Activated naive CD8-positive, alpha-beta T cell treated with anti-CD3 and anti-CD28 coated beads, Interleukin-2, amount 50 U/mL, for 24 hours (primary cell): ENCODE results near the gene IL5.
A peak's percentile ranks its signal among the peaks of the same experiment; 100 is the strongest.
"Not testable (repeated sequence)": the region's sequence is repeated elsewhere in the genome, so short reads cannot be mapped to it uniquely, and the experiment has no call there.

Source experiments
- ATAC-seq: fragments of 150-1000 bp; cut with Tn5 transposase; one replicate; pipeline ENCODE4 v1.10.0; 2021
- DNase-seq: peaks from one replicate; pipeline ENCODE4 v3.0.0; 2021
- H3K27ac Mint-ChIP-seq: one replicate; pipeline ENCODE4 v1.8.0; 2021; ENCODE audit warnings: mild to moderate bottlenecking, mixed read lengths
- H3K27me3 Mint-ChIP-seq: one replicate; pipeline ENCODE4 v1.8.0; 2021; ENCODE audit warnings: mixed read lengths
- H3K36me3 Mint-ChIP-seq: one replicate; pipeline ENCODE4 v1.8.0; 2021; ENCODE audit warnings: low read depth, mixed read lengths
- H3K4me1 Mint-ChIP-seq: one replicate; pipeline ENCODE4 v1.8.0; 2021; ENCODE audit warnings: mixed read lengths
- H3K4me3 Mint-ChIP-seq: one replicate; pipeline ENCODE4 v1.8.0; 2021; ENCODE audit warnings: mild to moderate bottlenecking, moderate library complexity, mixed read lengths
- H3K9me3 Mint-ChIP-seq: one replicate; pipeline ENCODE4 v1.8.0; 2021; ENCODE audit warnings: mixed read lengths

Gene IL5

GRCh38 chr5:132549576-132549975 lies 6.3 kb upstream of the IL5 start:
- no peaks in the 10 kb centered on the region for H3K36me3 Mint-ChIP-seq
- no peak overlapping the region for H3K27ac Mint-ChIP-seq
- H3K4me1 Mint-ChIP-seq: peaks cover 17% of the 10 kb centered on the region
- no peaks in the 10 kb centered on the region for H3K9me3 Mint-ChIP-seq
- no peak for ATAC-seq
- DNase-seq: no peak
- H3K4me3 Mint-ChIP-seq: no peak overlapping the region
- H3K27me3 Mint-ChIP-seq: no peaks in the 10 kb centered on the region

GRCh38 chr5:132548834-132549233 lies 5.5 kb upstream of the IL5 start:
- H3K9me3 Mint-ChIP-seq, H3K36me3 Mint-ChIP-seq, H3K4me3 Mint-ChIP-seq, DNase-seq, ATAC-seq, H3K27me3 Mint-ChIP-seq, H3K27ac Mint-ChIP-seq: not testable (repeated sequence)
- H3K4me1 Mint-ChIP-seq: peaks cover 22% of the 10 kb centered on the region

DNA sequence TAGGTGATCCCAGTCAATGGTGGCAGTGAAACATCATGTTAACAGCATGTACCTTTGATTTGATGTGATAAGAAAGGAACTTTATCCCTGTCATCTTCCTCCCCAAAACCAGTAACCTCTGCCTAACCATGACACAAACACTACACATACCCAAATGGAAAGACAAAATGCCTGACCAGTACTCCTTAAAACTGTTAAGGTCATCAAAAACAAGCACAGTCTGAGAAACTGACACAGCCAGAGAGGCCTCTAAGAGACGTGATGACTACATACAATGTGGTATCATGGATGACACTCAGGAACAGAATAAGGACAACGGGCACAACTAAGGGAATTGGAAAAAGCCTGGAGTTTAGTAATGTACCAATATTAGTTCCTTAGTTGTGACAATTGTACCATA lies 3.9 kb upstream of the IL5 start:
- no peaks in the 10 kb centered on the region for H3K36me3 Mint-ChIP-seq
- no peaks in the 10 kb centered on the region for H3K9me3 Mint-ChIP-seq
- H3K4me3 Mint-ChIP-seq: no peak overlapping the region
- DNase-seq (no peak), ATAC-seq (no peak)
- peaks cover 25% of the 10 kb centered on the region for H3K4me1 Mint-ChIP-seq
- no peak overlapping the region for H3K27ac Mint-ChIP-seq
- H3K27me3 Mint-ChIP-seq: peaks cover 3% of the 10 kb centered on the region

DNA sequence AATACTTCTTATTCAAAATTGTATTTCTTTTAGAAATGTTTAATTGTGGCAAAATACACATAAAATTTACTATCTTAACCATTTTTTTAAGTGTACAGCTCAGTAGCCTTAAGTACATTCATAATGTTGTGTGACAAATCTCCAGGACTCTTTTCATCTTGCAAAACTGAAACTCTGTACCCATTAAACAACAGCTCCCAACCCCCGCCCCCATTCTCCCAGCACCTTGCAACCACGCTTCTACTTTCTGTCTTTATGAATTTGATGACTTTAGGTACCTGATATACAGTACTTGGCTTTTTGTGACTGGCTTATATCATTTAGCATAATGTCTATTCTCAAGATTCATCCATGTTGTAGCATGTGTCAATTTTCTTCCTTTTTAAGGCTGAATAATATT lies 2.8 kb upstream of the IL5 start:
- Mint-ChIP-seq H3K4me1 (peaks cover 25% of the 10 kb centered on the region), H3K9me3 (no peaks in the 10 kb centered on the region), H3K4me3 (no peak overlapping the region), H3K27me3 (peaks cover 3% of the 10 kb centered on the region), H3K27ac (no peak overlapping the region), H3K36me3 (no peaks in the 10 kb centered on the region)
- ATAC-seq: peak; percentile 73
- peak; percentile 48 for DNase-seq

DNA sequence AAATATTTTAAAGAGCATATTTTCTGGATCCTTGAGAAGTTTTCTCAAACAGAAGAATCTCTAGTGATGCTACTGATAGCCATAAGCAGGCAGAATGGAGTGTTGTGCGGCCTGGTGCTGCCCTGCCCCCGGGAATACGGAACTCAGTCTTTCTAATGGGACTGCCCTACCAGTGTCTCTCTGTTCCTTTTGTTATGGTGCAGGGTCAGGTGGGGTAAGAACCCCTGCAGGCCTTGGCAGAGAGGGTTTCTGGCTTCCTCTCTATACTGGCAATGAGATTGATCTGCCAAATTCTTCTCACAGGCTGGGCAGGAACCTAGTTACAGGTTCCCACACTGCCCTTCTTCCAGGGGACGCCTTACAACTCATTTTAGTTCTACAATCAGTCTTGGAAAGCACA lies 2.6 kb downstream of the IL5 start:
- DNase-seq (no peak), ATAC-seq (no peak)
- H3K27ac Mint-ChIP-seq: no peak overlapping the region
- H3K4me3 Mint-ChIP-seq: no peak overlapping the region
- peaks cover 10% of the 10 kb centered on the region for H3K4me1 Mint-ChIP-seq
- H3K27me3 Mint-ChIP-seq: peaks cover 3% of the 10 kb centered on the region
- H3K9me3 Mint-ChIP-seq: no peaks in the 10 kb centered on the region
- H3K36me3 Mint-ChIP-seq: no peaks in the 10 kb centered on the region

GRCh38 chr5:132540149-132540548 lies 3.2 kb downstream of the IL5 start:
- Mint-ChIP-seq H3K4me3 (no peak overlapping the region), H3K36me3 (no peaks in the 10 kb centered on the region), H3K9me3 (no peaks in the 10 kb centered on the region), H3K4me1 (peaks cover 8% of the 10 kb centered on the region), H3K27ac (no peak overlapping the region), H3K27me3 (peaks cover 3% of the 10 kb centered on the region)
- no peak for ATAC-seq
- DNase-seq: no peak

DNA sequence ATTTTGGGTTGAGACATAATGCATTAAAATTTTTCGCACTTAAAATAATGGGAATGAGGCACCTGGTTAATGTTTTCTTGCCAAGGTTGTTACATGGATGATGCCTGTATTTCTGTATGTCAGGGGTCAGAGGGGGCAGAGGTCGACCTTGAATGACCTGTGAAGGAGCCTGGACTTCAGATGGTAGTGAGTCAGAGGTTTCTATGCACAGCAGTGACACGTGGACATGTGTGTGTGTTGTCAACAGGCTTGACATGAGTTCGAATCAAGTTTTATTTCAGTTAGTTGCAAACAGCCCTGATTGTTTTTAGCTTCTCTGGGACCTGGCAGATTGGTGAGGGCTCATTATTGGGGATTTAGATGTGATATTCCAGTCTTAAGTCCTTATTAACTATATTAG lies 3.6 kb downstream of the IL5 start:
- Mint-ChIP-seq H3K4me1 (peaks cover 8% of the 10 kb centered on the region), H3K9me3 (no peaks in the 10 kb centered on the region), H3K27me3 (peaks cover 3% of the 10 kb centered on the region), H3K4me3 (no peak overlapping the region), H3K27ac (no peak overlapping the region), H3K36me3 (no peaks in the 10 kb centered on the region)
- DNase-seq: no peak
- ATAC-seq: no peak

GRCh38 chr5:132530946-132531345 lies 12.4 kb downstream of the IL5 start:
- H3K27me3 Mint-ChIP-seq: peaks cover 7% of the 10 kb centered on the region
- peak overlapping the region; percentile 43 for H3K27ac Mint-ChIP-seq
- no peak overlapping the region for H3K4me3 Mint-ChIP-seq
- no peak for DNase-seq
- peak; percentile 12 for ATAC-seq
- peaks cover 36% of the 10 kb centered on the region for H3K4me1 Mint-ChIP-seq
- H3K9me3 Mint-ChIP-seq: no peaks in the 10 kb centered on the region
- H3K36me3 Mint-ChIP-seq: no peaks in the 10 kb centered on the region

DNA sequence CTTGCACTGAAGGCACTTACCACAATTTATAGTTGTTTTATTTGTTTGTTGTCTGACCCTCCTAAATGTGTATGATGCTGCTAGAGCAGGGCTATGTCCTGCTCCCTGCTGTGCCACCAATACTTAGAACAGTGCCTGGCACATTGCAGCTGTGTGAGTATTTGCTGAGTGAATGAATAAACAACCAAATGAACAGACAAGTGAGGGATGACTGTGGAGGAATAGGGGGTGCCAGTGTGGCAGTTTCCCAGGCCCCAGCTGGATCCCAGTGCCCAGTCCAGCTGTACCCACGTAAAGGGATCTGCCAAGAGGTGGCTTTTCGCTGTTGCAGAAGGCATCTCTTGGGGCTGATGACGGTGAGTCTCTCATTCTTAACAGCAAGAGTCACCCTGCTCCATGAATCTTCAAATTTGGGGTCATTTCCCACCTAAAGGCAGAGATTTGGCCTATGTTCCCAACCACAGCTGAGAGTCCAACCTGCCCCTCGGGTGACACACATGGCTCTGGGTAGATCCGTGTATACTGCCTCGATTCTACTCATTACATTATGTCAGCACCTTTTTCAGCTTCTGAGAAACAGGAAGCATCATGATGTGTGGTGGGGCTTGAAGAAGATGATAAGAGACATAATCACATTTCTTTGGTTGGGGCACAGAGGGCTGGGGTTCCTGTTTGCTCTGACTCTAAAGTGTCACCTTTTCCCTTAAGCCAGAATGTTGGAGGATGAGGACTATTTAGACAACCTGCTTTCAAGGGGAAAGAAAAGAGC lies 14.3 kb downstream of the IL5 start:
- Mint-ChIP-seq H3K9me3 (no peaks in the 10 kb centered on the region), H3K4me3 (no peak overlapping the region), H3K36me3 (no peaks in the 10 kb centered on the region), H3K27me3 (peaks cover 7% of the 10 kb centered on the region), H3K27ac (peak overlapping the region; percentile 7), H3K4me1 (peaks cover 55% of the 10 kb centered on the region)
- ATAC-seq (peak; percentile 41), DNase-seq (no peak)

DNA sequence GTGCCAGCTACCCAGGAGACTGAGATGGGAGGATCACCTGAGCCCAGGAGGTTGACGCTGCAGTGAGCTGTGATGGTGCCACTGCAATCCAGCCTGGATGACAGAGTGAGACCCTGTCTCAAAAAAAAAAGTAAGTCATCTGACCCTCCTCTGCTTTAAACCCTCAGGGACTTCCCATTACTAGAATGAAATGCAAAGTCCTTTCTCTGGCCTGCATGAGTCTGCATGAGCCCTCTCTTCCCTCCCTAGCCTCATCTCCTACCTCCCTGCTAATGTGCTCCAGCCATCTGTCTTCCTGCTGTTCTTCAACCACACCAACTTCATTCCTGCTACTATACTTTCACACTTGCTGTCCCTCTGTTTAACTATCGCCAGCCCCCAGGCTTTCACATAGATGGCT lies 15.3 kb downstream of the IL5 start:
- Mint-ChIP-seq H3K4me3 (no peak overlapping the region), H3K27ac (no peak overlapping the region), H3K36me3 (no peaks in the 10 kb centered on the region), H3K4me1 (peaks cover 58% of the 10 kb centered on the region), H3K9me3 (no peaks in the 10 kb centered on the region), H3K27me3 (peaks cover 7% of the 10 kb centered on the region)
- ATAC-seq (no peak), DNase-seq (no peak)

DNA sequence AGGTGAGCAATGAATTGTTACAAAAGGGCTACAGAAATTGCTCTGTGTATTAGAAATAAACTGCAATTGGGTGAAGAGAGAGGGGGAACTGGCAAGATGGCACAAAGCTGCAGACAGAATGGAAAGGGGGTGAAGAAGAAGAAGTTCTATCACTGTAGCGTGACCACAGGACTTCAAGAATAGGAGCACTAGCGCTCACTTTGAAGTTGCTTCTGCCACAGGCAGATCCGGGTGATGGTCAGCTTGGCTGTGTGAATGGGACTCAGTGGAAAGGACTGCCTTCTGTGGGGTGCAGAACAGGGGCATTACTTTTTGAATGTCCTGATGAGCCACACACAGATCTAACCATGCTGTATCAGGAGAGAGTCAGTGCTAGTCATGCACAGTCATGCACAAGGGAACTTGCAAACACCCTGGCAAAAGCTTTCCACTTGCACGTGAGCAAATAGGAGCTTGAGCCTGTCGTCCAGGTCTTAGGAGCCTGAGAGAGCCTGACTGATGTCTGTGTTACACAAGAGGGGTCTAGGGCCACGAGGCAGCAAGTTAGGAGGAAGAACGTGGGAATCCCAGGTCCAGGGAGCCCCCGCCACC lies 16.3 kb downstream of the IL5 start:
- no peaks in the 10 kb centered on the region for H3K9me3 Mint-ChIP-seq
- H3K4me1 Mint-ChIP-seq: peaks cover 60% of the 10 kb centered on the region
- H3K27ac Mint-ChIP-seq: no peak overlapping the region
- ATAC-seq (no peak), DNase-seq (no peak)
- H3K36me3 Mint-ChIP-seq: no peaks in the 10 kb centered on the region
- H3K4me3 Mint-ChIP-seq: no peak overlapping the region
- peaks cover 3% of the 10 kb centered on the region for H3K27me3 Mint-ChIP-seq

DNA sequence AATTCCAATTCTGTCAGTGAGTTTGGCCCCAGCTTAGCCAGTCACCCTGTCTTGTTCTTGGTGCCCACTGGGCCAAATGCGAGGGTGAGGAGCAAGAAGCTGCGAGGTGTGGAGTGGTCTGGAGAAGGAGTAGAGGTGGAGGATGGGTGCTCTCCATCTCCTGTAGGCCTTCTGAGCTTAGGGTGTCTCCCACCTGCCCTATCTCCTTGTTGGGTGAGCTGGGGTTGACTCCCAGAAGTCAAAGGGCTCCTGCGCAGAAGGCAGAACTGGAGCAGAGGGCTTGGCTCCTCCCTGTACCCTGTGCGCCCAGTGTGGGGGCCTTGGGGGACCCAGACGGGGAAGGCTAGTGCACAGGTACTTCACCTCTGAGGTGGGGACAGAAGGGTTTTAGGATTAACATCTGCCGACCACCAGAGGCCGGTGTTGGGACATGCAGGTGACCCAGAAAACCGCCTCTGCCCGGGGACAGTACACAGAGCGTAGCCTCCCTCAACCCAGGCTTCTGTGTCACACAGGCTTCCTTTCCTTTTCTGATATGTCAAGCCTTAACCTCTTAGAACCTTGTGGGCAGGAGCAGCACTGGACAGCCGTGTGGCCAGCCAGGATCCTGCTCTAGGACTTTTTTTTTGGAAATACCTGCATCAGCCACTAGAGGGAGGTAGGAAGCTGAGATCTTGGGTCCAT lies 16.9 kb downstream of the IL5 start:
- DNase-seq (peak; percentile 34), ATAC-seq (no peak)
- Mint-ChIP-seq H3K9me3 (no peaks in the 10 kb centered on the region), H3K4me3 (no peak overlapping the region), H3K4me1 (peaks cover 53% of the 10 kb centered on the region), H3K27me3 (peaks cover 3% of the 10 kb centered on the region), H3K36me3 (no peaks in the 10 kb centered on the region), H3K27ac (no peak overlapping the region)

- H3K4me3 Mint-ChIP-seq: peak overlapping the region; percentile 13
- H3K27me3 Mint-ChIP-seq: peaks cover 3% of the 10 kb centered on the region
- peaks cover 56% of the 10 kb centered on the region for H3K4me1 Mint-ChIP-seq
- H3K9me3 Mint-ChIP-seq: peaks cover 4% of the 10 kb centered on the region
- ATAC-seq: peak; percentile 89
- peak overlapping the region; percentile 78 for H3K27ac Mint-ChIP-seq
- H3K36me3 Mint-ChIP-seq: no peaks in the 10 kb centered on the region
- no peak for DNase-seq
Observed at GRCh38 chr5:132525299-132525724, 18.0 kb downstream of the IL5 start.

DNA sequence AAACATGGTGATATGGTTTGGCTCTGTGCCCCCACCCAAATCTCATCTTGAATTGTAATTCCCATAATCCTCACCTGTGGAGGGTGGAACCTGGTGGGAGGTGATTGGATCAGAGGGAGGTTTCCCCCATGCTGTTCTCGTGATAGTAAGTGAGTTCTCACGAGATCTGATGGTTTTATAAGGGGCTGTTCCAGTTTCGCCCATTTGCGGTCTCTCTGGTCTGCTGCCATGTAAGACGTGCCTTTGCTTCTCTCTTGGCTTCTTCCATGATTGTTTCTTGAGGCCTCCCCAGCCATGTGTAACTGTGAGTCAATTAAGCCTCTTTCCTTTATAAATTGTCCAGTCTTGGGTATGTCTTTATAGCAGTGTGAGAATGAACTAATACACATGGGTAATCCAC lies 18.4 kb downstream of the IL5 start:
- Mint-ChIP-seq H3K4me1 (peaks cover 58% of the 10 kb centered on the region), H3K4me3 (peak overlapping the region; percentile 13), H3K27ac (peak overlapping the region; percentile 78)
- not testable (repeated sequence) for H3K36me3 Mint-ChIP-seq, H3K27me3 Mint-ChIP-seq, ATAC-seq, DNase-seq, H3K9me3 Mint-ChIP-seq

- not testable (repeated sequence) for H3K36me3 Mint-ChIP-seq, H3K27ac Mint-ChIP-seq, H3K27me3 Mint-ChIP-seq, H3K4me3 Mint-ChIP-seq, ATAC-seq, H3K9me3 Mint-ChIP-seq, DNase-seq
- H3K4me1 Mint-ChIP-seq: peaks cover 45% of the 10 kb centered on the region
Observed at GRCh38 chr5:132522067-132522466, 21.3 kb downstream of the IL5 start.
